Activated CD8-positive, alpha-beta memory T cell treated with anti-CD3 and anti-CD28 coated beads, Interleukin-2, amount 50 U/mL, for 24 hours (primary cell): ENCODE results near the gene BRINP3.

Experiments
- DNase-seq: peaks from one replicate; pipeline ENCODE4 v3.0.0-alpha.2; 2020; ENCODE audit errors: extremely low read depth

Gene BRINP3

DNA sequence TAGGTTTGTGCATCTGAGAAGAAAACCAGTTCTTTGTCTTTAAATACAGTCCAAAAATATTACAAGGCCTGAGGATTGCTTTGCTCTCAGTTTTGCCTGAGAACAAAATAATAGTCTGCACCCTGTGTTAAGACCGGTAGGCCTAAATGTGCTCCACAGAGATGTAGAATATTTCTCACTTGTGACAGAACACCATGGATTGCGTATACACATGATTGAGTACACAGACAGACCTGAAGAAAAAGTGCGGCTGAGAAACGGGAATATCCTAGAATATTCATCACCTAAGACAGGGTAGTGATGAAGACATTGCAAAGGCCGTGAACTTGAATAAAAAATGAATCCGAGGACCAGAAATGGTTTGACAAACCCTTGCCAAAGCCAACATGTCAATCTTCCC, 155.4 kb downstream of the BRINP3 start:
- DNase-seq, result no peak

DNA sequence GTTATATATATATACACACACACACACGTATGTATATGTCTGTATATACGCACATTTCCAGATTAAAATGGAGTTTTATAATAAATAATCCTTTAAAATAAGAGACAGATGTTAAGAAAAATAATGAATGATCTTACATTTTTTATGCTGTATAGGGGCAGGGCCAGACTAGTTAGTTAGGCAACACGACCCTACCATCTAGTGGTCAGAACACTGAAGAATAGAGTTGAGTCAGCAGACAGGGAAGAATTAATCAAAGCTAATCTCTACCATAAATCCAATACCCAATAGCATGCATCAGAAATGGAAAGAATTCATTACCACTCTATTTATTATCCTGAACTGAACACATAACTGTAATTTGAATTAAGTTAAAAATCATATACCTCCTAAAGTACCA, 156.7 kb downstream of the BRINP3 start:
- no peak for DNase-seq

DNA sequence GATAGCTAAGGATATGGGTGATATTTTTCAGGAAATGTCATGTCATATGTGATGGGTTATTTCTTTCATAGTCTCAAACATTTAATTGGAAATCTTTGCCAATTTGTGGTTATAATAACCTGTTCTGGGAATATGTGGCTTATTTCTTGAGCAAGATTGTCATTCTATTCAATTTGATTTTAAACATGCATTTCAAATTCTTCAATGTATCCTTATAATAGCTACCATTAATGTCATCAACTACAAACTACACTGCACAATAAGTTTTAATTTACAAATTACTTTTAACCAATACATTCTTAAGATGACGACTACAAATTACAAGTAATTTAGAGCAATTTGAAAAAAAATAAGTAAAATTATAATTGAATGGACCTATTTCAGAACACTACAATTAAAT, 164.9 kb downstream of the BRINP3 start:
- DNase-seq, result no peak

DNA sequence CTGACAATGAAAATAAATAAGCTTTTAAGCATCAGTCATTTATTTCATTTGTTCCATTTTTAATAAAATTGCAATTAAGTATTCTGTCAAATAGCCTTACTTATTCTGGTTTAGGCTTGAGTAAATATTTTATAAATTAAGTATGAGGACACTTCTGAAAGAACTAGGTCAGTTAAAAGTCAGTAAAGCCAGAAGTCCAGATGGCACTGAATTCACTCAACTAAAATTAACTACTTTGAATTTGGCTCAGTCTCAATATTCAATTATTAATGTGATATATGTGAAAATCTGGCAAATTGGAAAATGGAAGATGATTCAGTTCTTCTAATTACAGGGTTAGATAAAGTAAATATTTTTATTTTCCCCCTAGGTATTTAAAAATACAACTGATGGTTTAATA, 174.2 kb downstream of the BRINP3 start:
- no peak for DNase-seq

DNA sequence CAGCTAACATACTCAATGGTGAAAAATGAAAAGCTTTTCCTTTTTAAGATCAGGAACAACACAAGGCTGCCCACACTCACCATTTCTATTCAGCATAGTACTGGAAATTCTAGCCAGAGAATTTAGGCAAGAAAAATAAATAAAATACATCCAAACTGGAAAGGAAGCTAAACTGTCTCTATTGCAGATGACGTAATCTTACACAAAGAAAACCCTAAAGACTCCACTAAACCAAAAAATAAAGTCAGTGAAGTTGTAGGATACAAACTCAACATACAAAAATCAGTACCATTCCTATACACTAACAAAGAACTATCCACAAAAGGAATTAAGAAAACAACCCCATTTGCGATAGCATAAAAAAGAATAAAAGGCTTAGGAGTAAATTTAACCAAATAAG, 181.2 kb downstream of the BRINP3 start:
- no peak for DNase-seq

DNA sequence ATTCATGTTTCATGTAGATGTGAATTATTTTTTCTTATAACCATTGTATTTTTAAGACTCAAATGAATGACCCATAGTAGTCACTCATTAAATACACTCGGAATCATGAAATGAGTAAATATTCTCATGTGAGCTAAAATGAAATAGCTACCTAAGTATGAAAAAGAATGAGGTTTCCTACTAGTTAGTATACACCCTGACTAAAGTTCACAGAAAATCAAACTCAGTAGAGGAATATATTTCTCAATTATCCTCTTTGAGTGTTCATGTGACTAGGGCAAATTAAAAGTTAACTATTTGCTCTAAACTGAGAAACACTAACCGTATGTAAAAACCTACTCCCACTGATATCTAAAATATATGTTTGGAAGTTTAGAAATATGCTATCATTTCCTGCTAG, 187.8 kb downstream of the BRINP3 start:
- no peak for DNase-seq

DNA sequence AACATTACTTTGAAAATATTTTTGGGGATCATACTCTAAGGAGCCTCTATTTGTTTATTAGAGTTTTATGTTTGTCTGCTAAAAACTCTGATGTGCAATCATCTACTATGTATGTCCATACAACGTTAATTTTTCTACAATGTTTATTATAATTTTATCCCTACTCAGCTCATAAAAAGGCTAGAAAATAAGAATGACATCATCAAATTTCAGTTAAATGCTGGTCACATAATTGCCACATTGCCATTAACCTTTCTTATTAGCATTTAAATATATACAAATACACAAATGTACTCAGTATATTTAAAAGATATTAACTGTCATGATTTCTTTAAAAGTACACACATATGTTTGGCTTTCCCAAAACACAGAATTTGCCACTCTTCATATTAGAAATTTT, 191.6 kb downstream of the BRINP3 start:
- no peak for DNase-seq

DNA sequence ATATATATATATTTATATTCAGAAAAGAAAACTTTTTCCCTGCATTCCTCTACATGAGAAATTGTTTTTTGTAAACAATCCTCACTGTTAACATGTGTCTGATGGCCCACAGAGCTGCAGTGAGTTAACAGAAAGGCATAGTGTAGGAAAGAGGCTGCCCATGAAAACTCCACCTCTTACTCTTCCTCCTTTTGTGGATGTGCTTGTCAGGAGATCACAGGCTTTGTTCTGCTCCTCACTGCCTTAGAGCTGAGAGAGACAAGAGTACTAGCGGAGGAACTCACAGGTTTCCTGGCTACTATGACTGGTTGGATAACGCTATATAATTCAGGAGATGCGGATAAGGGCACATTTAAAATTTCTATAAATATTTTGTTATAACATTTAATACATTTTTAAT, 200.6 kb downstream of the BRINP3 start:
- DNase-seq, result no peak

DNA sequence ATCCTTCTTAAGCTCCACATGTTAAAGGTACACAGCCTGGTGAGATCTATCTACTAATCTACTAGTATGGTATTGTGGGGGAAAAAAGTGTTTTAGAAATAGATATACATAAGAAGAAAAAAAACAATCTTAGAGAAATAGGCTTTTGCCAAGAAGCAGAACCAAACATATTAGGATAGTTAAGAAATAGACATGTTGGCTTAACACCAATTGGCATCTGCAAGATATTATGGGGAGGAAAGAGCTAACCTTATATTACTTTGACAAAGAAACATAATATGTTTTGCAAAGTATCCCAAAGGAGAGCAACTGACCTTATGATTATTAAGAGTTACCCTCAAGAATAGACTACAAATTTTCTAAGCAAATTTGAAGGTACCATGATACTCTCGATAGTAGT, 202.9 kb downstream of the BRINP3 start:
- no peak for DNase-seq

DNA sequence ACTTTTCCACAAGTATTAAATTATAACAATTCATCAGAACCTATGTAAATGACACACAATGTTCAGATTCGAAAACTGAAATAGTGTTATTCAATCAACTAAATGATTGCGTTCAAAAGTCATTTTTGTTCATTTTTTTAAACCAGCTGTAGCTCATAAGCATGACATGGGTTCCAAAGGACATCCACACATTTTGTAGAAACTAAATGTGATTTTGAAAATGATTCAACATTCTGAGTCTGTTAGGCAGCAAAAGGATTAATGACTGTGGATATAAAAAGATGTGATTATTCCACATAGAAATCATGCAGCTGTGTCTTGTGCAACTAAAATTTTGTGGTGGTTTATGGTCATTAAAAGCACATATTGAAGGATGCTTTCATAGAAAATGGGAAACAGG, 204.5 kb downstream of the BRINP3 start:
- DNase-seq, result no peak

DNA sequence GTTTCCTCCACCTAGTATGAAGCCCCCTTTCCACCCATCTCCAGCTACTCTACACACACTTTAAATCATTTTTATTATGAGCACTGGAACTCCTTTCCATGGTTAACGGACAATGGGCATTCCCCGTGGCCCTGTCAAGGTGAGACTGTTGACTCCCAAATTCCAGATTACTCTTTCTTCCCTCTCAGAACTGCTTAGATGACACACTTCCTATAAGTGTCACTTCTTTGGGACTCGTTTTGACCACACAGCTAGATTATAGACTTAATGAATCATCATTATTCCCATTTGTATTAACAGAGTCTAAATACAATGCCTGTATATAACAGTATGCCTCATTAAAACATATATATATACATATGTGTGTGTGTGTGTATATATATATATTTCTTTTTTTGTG, 215.1 kb downstream of the BRINP3 start:
- DNase-seq, result no peak

DNA sequence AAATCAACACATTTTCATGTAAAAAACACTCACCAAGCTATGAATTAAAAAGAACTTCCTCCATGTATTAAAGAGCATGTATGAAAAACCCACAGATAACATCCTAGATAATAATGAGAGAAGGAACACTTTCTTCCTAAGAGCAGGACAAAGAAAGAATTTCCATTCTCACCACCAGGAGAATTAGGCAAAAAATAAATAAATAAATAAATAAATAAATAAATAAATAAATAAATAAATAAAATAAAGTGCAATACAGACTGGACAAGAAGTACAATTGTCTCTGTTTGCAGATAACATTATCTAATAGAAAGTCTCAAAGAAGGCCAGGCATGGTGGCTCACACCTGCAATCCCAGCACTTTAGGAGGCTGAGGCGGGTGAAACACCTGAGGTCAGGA, 218.2 kb downstream of the BRINP3 start:
- no peak for DNase-seq

DNA sequence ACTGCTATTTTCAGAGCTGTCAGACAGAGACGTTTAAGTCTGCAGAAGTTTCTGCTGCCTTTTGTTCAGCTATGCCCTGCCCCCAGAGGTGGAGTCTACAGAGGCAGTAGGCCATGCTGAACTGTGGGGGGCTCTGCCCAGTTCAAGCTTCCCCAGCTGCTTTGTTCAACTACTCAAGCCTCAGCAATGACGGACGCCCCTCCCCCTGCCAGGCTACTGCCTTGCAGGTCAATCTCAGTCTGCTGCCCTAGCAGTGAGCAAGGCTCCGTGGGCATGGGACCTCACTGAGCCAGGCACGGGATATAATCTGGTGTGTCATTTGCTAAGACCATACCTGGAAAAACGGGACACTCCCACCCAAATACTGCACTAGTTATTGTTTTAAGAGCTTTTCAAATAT, 219.7 kb downstream of the BRINP3 start:
- no peak for DNase-seq

DNA sequence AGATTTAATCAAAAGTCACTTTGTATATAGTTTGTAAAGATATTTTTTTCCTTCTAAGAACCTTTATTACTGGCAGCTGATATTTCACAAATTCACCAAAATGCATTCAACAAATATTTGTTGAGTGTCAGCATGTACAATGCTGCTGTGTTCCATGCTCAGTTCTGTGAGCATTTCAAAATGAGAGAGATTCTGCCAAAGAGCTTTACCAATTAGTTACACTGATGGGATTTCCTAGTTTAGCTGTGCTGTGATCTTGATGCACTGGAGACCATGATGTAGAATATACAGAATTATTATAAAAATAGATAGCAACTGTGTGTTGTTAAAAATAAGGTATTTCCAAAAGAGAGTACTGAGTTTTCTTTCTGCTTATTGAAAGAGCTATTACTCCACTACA, 225.6 kb downstream of the BRINP3 start:
- DNase-seq, result no peak

DNA sequence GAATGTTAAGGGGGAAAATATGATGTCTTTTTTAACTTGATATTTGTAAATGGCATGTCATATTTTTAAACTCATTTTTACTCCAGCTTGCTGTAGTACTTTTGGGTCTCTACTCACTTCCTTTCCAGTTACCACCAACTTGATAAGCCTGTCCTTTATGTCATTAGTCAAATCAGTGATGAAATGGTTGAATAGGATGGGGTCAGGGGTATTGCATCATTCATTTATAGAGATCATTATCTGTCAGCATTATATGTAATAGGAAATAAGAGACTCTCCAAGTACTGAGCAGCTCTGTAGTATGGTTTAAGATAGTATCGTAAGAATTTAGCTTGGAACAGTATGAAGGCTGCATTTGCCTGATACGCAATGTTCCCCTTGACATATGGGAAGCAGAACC, 227.3 kb downstream of the BRINP3 start:
- DNase-seq, result no peak

DNA sequence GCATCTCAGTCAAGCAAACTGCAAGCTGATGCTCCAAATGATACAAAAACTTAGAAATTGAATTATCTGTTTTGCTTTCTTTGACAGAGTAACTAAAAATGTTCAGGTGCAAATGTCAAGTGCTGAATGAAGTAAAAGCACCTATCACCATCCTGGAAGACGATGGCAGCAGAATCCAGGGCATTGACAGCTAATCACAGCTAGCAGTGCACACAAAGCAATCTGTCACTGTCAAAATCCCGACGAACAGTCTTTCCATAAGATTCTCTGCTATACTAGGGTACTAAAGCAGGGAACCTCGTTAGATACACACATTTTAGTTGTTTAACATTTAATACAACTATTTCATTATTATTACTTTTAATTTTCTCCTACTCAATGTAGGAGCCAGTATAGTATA, 233.3 kb downstream of the BRINP3 start:
- no peak for DNase-seq

DNA sequence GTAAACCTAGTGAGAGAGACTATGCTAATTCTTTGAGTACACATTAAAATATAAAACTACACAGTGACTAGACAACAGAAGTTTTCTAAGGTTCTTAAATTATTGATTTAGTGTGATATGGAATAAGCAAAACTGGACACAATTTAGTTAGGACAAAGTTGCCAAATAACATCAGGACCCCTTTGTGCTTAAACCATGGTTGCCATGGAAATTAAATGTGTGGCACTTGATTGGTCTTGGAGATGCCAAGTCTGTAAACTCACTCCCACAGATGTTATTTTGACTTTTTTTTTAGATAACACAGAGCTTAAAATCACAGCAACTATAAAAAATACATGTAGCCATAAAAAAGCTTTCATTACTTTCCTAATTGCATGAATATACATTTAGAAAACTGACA, 234.6 kb downstream of the BRINP3 start:
- no peak for DNase-seq

DNA sequence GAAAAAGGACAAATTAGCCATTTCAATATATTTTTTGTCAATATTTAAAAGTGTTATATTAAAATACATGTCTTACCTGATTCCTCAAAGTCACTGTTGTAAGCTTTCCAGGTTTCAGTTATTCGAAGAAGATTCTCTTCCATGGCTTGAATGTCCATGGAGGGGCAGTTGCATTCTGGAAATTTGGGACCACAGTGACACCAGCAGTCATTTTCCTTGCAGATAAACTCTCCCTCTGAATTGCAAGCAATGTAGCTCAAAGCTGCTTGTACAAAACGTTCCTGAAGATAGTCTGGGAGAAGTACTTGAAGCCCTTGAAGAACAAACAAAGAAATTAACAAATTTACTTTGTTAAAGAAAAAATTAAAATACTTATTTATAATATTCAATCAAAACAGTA, 251.7 kb downstream of the BRINP3 start:
- no peak for DNase-seq

DNA sequence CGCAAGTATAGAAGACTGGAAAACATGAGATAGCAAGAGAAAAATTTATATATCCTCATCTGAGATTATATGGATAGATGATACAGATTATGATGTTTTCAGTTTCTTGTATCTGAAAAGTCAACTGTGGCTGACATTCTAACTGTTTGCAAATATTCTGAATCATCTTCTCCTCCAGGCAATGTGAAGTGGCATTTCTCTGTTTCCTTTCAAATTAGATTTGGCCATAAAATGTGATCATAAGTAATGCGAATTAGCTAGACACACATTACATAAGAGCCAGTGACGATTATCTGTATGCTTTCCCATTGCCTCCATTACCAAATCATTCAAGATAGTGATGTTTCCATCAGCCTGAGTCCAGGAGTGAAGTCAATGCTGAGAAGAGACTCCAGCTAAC, 265.2 kb downstream of the BRINP3 start:
- no peak for DNase-seq

DNA sequence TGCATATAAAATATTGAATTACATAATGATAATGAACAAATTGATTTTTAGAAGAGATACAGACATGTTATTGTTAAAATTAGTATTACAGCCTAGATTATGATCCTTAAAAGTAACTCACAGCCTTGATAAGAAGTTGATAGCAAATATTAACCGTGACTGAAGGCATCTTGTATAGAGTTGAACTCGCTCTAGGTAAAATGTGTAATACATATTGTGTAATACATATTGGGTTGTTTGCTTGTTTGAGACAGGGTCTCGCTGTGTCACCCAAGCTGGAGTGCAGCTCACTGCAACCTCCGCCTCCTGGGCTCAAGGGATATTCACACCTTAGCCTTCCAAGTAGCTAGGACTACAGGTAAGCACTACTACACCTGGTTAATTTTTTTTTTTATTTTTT, 269.9 kb downstream of the BRINP3 start:
- DNase-seq, result no peak

DNA sequence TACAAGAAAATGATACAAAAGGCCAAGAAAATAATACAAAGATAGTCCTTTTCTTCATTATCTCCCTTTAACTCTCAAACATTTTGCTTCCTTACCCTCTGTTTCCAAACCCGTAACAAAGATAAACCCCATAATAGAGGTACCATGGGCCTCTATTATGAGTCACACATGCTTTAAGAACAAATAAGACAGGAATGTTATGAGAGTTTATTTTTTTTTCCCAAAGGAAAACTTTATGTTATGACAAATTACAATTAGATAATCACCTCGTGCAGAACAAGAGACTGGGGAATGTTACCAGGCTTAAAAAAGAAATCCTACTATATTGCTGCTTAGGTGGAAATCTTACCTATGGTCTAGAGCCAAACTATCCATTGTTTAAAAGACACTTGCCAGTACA, 272.0 kb downstream of the BRINP3 start:
- no peak for DNase-seq

DNA sequence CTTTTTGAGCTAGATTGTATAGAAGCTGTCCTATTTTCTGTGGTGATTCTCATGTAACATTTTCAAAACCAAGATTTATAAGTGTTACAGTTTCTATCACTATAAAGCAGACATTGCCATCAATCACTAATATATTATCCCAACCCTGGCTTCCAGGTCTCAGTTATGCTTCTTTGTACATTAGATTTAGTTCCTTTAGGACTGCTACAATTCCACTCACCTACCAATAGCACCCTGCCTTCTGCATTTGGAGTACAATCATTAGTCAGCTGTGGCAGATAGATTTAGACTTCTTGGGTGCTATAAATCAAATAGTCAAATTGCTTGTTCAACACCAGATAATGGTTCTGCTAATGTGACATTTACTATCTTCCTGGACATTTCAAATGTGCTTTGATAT, 281.6 kb downstream of the BRINP3 start:
- no peak for DNase-seq

DNA sequence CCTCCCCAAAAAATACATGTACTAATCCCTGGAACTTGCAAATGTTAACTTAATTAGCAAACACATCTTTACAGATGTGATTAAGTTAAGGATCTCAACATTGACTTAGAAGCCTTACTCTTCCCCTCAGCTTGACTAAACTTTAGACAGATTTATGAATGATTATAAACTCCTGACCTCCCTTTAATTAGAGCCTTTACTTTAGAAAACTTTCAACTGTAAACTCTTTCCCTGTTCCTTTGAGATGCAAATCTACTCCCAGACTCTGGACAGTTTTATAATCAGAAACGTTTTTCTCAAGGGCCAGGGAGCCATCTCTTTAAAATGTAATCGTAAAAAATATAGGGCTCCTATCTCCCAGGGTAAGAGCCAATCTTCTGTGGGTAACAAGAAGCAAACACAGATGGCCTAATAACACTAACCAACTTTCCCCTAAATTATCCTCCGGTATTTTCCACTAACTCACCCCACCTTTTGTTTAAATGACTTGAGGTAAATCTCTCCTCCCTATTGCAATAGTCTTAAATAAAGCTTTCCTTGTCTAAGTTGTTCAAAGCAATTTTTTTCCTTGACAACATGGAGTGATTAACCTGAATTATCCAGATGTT, 284.1 kb downstream of the BRINP3 start:
- no peak for DNase-seq

DNA sequence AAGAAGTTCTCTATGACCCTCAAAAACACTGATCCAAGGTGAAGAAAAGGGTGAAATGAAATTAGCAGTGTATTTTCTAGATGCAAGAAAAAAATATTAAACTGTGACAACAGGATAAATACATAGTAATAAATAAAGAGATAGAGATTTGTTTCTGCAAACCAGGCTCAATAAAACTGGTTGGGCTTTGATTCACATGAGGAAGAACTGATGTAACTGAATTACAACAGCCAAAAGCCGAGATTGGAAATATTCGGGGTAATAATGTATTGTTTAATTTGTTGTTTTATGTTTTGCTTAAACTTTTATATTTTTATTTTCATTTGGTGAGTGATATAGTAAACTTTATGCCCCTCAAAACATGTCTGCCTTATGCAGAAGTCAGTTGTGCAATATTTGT, 285.0 kb downstream of the BRINP3 start:
- no peak for DNase-seq

DNA sequence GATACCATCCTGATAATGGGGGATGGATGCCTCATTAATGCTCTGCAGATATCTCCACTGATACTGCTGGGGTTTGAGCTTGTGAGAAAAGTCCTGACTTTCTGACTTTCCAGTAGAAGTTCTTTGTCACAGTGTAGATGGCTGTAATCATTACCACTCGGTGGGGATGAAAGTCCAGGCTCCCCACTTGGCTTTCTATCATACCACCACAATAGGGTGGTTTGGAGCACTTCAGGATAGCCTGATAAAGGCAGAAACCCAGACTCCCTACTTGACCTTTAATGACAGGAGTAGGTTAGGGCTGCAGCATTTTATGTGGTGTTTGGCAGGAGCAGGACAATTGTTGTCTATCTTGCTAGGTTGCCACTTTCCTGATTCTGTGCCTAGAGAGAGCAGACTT, 294.1 kb downstream of the BRINP3 start:
- no peak for DNase-seq
